Measurements from ENCODE around the gene AQP2. TPM values are rescaled to one million over a fixed set of nuclear protein-coding genes. Genes with fewer than 3 reads are reported as not detected.

AQP2 gene
- total and polyA plus RNA-seq, 2 experiments from 2014 or later: 0.07 TPM; not detected in 1

GRCh38 chr12:49948866-49949845, 1.4 kb upstream of the AQP2 start:
- Mint-ChIP-seq H3K27me3 (ENCODE audit: insufficient read depth, low read depth, poor library complexity) (peaks cover 11% of the 10 kb centered on the region), H3K4me3 (no peak overlapping the region)
- TF ChIP-seq, protein P1, sequence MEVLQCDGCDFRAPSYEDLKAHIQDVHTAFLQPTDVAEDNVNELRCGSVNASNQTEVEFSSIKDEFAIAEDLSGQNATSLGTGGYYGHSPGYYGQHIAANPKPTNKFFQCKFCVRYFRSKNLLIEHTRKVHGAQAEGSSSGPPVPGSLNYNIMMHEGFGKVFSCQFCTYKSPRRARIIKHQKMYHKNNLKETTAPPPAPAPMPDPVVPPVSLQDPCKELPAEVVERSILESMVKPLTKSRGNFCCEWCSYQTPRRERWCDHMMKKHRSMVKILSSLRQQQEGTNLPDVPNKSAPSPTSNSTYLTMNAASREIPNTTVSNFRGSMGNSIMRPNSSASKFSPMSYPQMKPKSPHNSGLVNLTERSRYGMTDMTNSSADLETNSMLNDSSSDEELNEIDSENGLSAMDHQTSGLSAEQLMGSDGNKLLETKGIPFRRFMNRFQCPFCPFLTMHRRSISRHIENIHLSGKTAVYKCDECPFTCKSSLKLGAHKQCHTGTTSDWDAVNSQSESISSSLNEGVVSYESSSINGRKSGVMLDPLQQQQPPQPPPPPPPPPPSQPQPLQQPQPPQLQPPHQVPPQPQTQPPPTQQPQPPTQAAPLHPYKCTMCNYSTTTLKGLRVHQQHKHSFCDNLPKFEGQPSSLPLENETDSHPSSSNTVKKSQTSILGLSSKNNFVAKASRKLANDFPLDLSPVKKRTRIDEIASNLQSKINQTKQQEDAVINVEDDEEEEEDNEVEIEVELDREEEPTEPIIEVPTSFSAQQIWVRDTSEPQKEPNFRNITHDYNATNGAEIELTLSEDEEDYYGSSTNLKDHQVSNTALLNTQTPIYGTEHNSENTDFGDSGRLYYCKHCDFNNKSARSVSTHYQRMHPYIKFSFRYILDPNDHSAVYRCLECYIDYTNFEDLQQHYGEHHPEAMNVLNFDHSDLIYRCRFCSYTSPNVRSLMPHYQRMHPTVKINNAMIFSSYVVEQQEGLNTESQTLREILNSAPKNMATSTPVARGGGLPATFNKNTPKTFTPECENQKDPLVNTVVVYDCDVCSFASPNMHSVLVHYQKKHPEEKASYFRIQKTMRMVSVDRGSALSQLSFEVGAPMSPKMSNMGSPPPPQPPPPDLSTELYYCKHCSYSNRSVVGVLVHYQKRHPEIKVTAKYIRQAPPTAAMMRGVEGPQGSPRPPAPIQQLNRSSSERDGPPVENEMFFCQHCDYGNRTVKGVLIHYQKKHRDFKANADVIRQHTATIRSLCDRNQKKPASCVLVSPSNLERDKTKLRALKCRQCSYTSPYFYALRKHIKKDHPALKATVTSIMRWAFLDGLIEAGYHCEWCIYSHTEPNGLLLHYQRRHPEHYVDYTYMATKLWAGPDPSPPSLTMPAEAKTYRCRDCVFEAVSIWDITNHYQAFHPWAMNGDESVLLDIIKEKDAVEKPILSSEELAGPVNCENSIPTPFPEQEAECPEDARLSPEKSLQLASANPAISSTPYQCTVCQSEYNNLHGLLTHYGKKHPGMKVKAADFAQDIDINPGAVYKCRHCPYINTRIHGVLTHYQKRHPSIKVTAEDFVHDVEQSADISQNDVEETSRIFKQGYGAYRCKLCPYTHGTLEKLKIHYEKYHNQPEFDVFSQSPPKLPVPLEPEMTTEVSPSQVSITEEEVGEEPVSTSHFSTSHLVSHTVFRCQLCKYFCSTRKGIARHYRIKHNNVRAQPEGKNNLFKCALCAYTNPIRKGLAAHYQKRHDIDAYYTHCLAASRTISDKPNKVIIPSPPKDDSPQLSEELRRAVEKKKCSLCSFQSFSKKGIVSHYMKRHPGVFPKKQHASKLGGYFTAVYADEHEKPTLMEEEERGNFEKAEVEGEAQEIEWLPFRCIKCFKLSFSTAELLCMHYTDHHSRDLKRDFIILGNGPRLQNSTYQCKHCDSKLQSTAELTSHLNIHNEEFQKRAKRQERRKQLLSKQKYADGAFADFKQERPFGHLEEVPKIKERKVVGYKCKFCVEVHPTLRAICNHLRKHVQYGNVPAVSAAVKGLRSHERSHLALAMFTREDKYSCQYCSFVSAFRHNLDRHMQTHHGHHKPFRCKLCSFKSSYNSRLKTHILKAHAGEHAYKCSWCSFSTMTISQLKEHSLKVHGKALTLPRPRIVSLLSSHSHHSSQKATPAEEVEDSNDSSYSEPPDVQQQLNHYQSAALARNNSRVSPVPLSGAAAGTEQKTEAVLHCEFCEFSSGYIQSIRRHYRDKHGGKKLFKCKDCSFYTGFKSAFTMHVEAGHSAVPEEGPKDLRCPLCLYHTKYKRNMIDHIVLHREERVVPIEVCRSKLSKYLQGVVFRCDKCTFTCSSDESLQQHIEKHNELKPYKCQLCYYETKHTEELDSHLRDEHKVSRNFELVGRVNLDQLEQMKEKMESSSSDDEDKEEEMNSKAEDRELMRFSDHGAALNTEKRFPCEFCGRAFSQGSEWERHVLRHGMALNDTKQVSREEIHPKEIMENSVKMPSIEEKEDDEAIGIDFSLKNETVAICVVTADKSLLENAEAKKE (CRISPR knock-in tag; IDR thresholded peaks at IDR 0.05): no peak
- TF ChIP-seq, protein P2, sequence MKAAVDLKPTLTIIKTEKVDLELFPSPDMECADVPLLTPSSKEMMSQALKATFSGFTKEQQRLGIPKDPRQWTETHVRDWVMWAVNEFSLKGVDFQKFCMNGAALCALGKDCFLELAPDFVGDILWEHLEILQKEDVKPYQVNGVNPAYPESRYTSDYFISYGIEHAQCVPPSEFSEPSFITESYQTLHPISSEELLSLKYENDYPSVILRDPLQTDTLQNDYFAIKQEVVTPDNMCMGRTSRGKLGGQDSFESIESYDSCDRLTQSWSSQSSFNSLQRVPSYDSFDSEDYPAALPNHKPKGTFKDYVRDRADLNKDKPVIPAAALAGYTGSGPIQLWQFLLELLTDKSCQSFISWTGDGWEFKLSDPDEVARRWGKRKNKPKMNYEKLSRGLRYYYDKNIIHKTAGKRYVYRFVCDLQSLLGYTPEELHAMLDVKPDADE (IDR thresholded peaks at IDR 0.05): no peak
- TF ChIP-seq EZH2 (IDR thresholded peaks at IDR 0.05; ENCODE audit: low read depth, unreplicated experiment): no peak
- no peak for TF ChIP-seq CREB1 (CRISPR knock-in tag; IDR thresholded peaks at IDR 0.05; ENCODE audit: low read depth)
- no peak for TF ChIP-seq POLR2AphosphoS5 (IDR thresholded peaks at IDR 0.05; ENCODE audit: low read depth)
- TF ChIP-seq ZNF114 (CRISPR knock-in tag; IDR thresholded peaks at IDR 0.05): no peak
- no peak for TF ChIP-seq NANOG (IDR thresholded peaks at IDR 0.05; ENCODE audit: borderline replicate concordance)
- TF ChIP-seq ZNF331 (CRISPR knock-in tag; IDR thresholded peaks at IDR 0.05; ENCODE audit: low read depth): no peak
- no peak for TF ChIP-seq JUNB (IDR thresholded peaks at IDR 0.05; ENCODE audit: unreplicated experiment)
- no peak for TF ChIP-seq REST (IDR thresholded peaks at IDR 0.05; ENCODE audit: unreplicated experiment)
- TF ChIP-seq STAT1 (IDR thresholded peaks at IDR 0.05; ENCODE audit: unreplicated experiment): no peak
- TF ChIP-seq, protein P3, sequence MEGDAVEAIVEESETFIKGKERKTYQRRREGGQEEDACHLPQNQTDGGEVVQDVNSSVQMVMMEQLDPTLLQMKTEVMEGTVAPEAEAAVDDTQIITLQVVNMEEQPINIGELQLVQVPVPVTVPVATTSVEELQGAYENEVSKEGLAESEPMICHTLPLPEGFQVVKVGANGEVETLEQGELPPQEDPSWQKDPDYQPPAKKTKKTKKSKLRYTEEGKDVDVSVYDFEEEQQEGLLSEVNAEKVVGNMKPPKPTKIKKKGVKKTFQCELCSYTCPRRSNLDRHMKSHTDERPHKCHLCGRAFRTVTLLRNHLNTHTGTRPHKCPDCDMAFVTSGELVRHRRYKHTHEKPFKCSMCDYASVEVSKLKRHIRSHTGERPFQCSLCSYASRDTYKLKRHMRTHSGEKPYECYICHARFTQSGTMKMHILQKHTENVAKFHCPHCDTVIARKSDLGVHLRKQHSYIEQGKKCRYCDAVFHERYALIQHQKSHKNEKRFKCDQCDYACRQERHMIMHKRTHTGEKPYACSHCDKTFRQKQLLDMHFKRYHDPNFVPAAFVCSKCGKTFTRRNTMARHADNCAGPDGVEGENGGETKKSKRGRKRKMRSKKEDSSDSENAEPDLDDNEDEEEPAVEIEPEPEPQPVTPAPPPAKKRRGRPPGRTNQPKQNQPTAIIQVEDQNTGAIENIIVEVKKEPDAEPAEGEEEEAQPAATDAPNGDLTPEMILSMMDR (conservative IDR thresholded peaks at IDR 0.05; ENCODE audit: low read depth in 2 of 2): no peak
- TF ChIP-seq EZH2phosphoT487 (IDR thresholded peaks at IDR 0.05; ENCODE audit: unreplicated experiment): no peak

More at GRCh38 chr12:49948866-49949845, 1.4 kb upstream of the AQP2 start:
- peaks cover 26% of the 10 kb centered on the region for H3K4me1 Mint-ChIP-seq
- no peak overlapping the region for H3K27ac Mint-ChIP-seq
- no peaks in the 10 kb centered on the region for H3K36me3 ChIP-seq (ENCODE audit: insufficient read depth)
- H3K27ac ChIP-seq (ENCODE audit: low read depth): no peak overlapping the region
- no peaks in the 10 kb centered on the region for H3K27me3 ChIP-seq (ENCODE audit: insufficient read depth)
- no peak overlapping the region for H3K4me3 ChIP-seq
- no peaks in the 10 kb centered on the region for H3K36me3 Mint-ChIP-seq (ENCODE audit: low read depth)
- H3F3A ChIP-seq (replicated peaks; ENCODE audit: low read depth): no peaks in the 10 kb centered on the region
- H3K9me2 ChIP-seq (ENCODE audit: insufficient read depth): no peaks in the 10 kb centered on the region
- no peak overlapping the region; the same call in 1 of the 2 replicates for H2AFZ ChIP-seq
- no peak for ATAC-seq
- peaks cover 26% of the 10 kb centered on the region for H3K4me1 ChIP-seq (ENCODE audit: insufficient read depth)
- H3K4me2 ChIP-seq: no peak overlapping the region
- no peaks in the 10 kb centered on the region for H3K79me2 ChIP-seq (replicated peaks; ENCODE audit: insufficient read depth)
- no peaks in the 10 kb centered on the region for H3K9me3 Mint-ChIP-seq
- no peaks in the 10 kb centered on the region for H4K20me1 ChIP-seq (replicated peaks; ENCODE audit: insufficient read depth)
- no peak for DNase-seq (ENCODE audit: low spot score)

Data from GM23338 (cell line).